Activated naive CD4-positive, alpha-beta T cell treated with anti-CD3 and anti-CD28 coated beads, Interleukin-2, amount 10 ng/mL, durations not matched to agents 5 hours and 36 hours (primary cell): ENCODE results near the gene AKT3. TPM values are rescaled to one million over a fixed set of nuclear protein-coding genes. Genes with fewer than 3 reads are reported as not detected.

Experiments used
- total RNA-seq, 2 experiments: library from RNA; stranded (reverse); gene quantifications; one replicate each; pipeline ENCODE4 v1.2.3, GENCODE V29; 2021

The AKT3 gene
- 10 to 100 TPM; 17.0 to 18.7 TPM for total RNA-seq

GRCh38 chr1:243850202-243850451, at the start of gene AKT3:
Gene AKT3 (minus strand): TSS chr1:243850243. CDS start chr1:243843170, 7,073 bp downstream.

Other genes starting within 250 kb of the AKT3 start
- gene ZBTB18, start 201.0 kb upstream of the AKT3 start, total RNA-seq: 10 to 100 TPM; 20.4 to 22.5 TPM